Vagina (tissue), 2 donors: ENCODE data around the gene TRABD2B. TPM values are rescaled to one million over a fixed set of nuclear protein-coding genes. Genes with fewer than 3 reads are reported as not detected.
A peak's percentile ranks its signal among the peaks of the same experiment; 100 is the strongest.

Experiments
- DNase-seq, 2 donors: peaks; one replicate each; pipeline ENCODE4 v3.0.0-alpha.2; 2017; ENCODE audit errors: extremely low spot score in 2 of 2
- H3K27ac ChIP-seq: fragments of 200-600 bp; sonication (generic); one replicate; pipeline ENCODE4 v1.5.1; 2019
- H3K27me3 ChIP-seq: fragments of 200-600 bp; sonication (generic); one replicate; pipeline ENCODE4 v1.5.1; 2019
- H3K36me3 ChIP-seq, 2 donors: fragments of 200-600 bp; sonication (generic); one replicate each; pipeline ENCODE4 v1.5.1; 2017 to 2019
- H3K4me1 ChIP-seq: fragments of 200-600 bp; sonication (generic); one replicate; pipeline ENCODE4 v1.5.1; 2019
- H3K4me3 ChIP-seq, 2 donors: fragments of 200-600 bp; sonication (generic); 1 replicate in 1 of 2; 2 replicates in 1 of 2; pipeline ENCODE4 v1.5.1; 2016 to 2019
- H3K9me3 ChIP-seq: fragments of 200-600 bp; sonication (generic); one replicate; pipeline ENCODE4 v1.5.1; 2019
- CTCF ChIP-seq, 3 experiments: fragments of 450-650 bp in 2 of 3; fragments of 200-600 bp in 1 of 3; sonication (generic) in 1 of 3; IDR thresholded peaks; one replicate each; pipeline ENCODE4 v1.5.1; 2017 to 2019; ENCODE audit warnings: antibody characterized with exemption in 3 of 3, mild to moderate bottlenecking in 2 of 3, moderate library complexity in 2 of 3
- POLR2A ChIP-seq, 2 donors: fragments of 450-650 bp; IDR thresholded peaks; one replicate each; pipeline ENCODE4 v1.6.1; 2017; ENCODE audit warnings: antibody characterized with exemption in 2 of 2, mild to moderate bottlenecking in 2 of 2, moderate library complexity in 2 of 2
- POLR2AphosphoS5 ChIP-seq, 2 donors: sonication (generic); formaldehyde crosslinking; IDR thresholded peaks; one replicate each; pipeline ENCODE4 v1.9.0; 2017; ENCODE audit warnings: antibody characterized with exemption in 2 of 2, mild to moderate bottlenecking in 2 of 2, low read depth in 1 of 2; ENCODE audit not compliant: insufficient read depth in 1 of 2
- intact Hi-C: fragments of 100-400 bp; cut with DNase I; formaldehyde crosslinking; loops from one replicate; pipeline ENCODE4 v1.15.1; 2023
- total RNA-seq: library from RNA; depleted of rRNA; stranded (reverse); fragments of >200 nt; gene quantifications from one replicate; pipeline ENCODE4 v1.2.3, GENCODE V29; 2016

The TRABD2B gene
- total RNA-seq, 1 donor from 2014 or later: 5.6 TPM

DNA sequence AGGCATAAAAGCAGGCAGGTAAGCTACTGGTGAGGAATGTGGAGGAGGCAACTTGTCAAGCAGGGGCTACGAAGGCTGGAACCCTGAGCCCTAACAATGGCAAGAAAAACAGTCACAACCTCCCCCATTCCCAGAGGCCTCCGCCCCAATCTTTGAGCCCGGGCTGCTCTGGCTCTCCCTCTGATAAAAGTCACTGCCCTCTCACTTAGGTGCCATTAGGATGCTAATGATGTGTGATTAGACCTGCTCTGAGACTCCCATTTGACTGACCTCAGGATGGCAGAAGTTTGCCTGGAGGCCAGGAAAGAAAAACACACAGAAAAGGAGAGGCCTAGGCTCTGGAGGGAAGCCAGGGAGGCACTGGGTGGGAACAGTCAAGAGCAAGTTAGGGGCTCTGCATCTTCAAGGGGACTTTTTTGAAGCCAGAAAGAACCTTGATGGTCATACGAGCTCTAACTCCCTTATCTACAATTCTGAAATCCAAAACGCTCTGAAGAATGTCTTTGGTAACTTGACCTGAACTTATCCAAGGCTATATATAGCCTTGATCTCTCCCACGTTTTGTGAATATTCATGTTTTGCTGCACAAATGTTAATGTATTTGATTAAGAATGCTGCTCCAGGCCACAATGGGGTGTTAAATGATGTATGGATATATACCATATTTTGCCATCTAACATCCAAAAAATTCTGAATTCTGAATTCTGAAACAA, 98.9 kb downstream of the TRABD2B start:
- TF ChIP-seq POLR2AphosphoS5 (IDR thresholded peaks at IDR 0.05; ENCODE audit: insufficient read depth in 1 of 2, low read depth in 1 of 2): no peak
- no peak for TF ChIP-seq POLR2A (IDR thresholded peaks at IDR 0.05)
- TF ChIP-seq CTCF (IDR thresholded peaks at IDR 0.05): no peak
- no peaks in the 10 kb centered on the region for H3K9me3 ChIP-seq
- H3K4me3 ChIP-seq: no peak overlapping the region
- no peak overlapping the region for H3K27ac ChIP-seq
- H3K36me3 ChIP-seq: no peaks in the 10 kb centered on the region
- no peaks in the 10 kb centered on the region for H3K27me3 ChIP-seq
- DNase-seq: no peak
- H3K4me1 ChIP-seq: peaks cover 19% of the 10 kb centered on the region
- intact Hi-C loops: no loop called here

DNA sequence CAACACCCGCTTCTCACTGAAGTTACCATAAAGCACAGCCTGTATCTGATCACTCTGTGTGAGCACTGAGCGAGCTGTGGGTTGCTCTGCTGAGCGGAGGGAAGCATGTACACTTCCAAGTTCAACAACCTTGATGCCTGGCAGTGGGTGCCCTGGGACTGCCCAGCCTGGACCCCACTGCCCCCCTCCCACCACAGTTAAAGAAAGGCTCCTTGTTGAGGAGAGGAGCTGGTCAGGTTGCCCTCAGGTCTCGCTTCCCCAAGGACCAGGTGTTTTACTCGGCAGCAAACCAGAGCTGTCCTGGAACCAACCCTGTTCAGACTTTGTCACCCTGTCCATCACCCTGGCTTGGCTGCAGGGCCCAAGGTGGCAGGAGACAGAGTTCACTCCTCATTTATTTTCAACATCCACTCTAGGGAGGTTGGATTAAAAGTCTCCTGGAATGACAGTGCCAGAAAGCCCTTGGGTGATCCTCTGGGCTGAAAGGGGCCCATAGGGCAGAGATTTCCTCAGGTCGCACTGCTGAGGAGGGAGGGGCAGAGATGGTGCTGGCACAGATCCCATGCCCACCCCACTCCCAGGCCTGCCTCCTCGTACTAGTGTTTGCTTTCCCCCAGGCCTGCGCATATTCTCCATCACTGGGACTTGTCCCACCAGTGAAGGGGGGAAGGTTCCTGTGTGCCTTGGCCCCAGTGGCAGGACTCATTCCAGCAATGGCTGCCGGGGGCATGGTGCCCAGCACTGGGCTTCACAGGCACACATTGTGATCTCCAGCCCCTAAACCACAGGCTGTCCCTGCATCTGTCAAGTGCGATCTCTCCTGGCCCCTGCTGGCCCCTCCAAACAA, 101.7 kb downstream of the TRABD2B start:
- H3K27me3 ChIP-seq: no peaks in the 10 kb centered on the region
- H3K27ac ChIP-seq: no peak overlapping the region
- no peak for DNase-seq
- TF ChIP-seq POLR2AphosphoS5 (IDR thresholded peaks at IDR 0.05; ENCODE audit: insufficient read depth in 1 of 2, low read depth in 1 of 2): no peak
- no peak for TF ChIP-seq POLR2A (IDR thresholded peaks at IDR 0.05)
- no peak for TF ChIP-seq CTCF (IDR thresholded peaks at IDR 0.05)
- H3K9me3 ChIP-seq: no peaks in the 10 kb centered on the region
- intact Hi-C loops: no loop called here
- peaks cover 19% of the 10 kb centered on the region for H3K4me1 ChIP-seq
- no peaks in the 10 kb centered on the region for H3K36me3 ChIP-seq
- H3K4me3 ChIP-seq: no peak overlapping the region

DNA sequence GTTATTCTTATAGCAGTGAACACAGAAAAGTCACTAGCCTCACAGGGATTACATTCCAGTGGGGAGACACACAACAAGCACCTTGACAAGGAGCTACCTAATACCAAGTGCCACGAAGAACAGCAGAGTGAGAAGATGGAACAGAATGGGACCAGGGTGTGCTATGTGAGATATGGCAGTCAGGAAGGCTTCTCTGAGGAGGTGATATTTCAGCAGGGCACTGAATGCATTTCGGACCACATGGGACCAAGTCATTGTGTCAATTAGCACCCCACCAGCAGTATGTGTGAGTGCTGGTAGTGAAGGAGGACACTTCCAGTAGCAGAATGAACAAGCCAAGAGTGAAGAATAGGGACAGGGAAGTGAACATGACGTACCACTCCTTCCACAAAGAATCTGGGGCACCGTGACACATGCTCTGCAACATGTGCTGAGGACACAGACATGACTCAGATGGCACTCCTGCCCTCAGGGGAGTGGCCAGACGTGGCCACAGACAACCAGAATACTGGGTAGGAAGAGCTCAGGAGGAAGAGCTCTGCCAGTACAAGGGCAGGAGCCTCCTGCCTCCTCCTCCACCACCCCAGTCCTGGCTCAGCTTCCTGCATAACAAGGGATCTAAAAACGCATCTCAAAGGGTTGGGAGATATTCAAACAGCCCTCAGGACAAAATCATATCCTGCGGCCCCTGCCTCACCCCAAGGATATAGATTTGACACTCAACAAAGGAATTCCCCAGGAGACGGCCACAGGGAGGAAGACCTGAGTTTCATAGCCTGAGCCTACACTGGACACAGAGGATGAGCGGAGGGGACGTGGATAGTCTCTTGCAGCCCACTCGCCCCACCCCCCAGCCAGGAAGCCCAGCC, 102.5 kb downstream of the TRABD2B start:
- Histone ChIP-seq H3K27ac (no peak overlapping the region), H3K27me3 (no peaks in the 10 kb centered on the region), H3K4me3 (no peak overlapping the region), H3K9me3 (no peaks in the 10 kb centered on the region), H3K4me1 (peaks cover 19% of the 10 kb centered on the region), H3K36me3 (no peaks in the 10 kb centered on the region)
- intact Hi-C loops: no loop called here
- TF ChIP-seq CTCF (IDR thresholded peaks at IDR 0.05): no peak
- TF ChIP-seq POLR2AphosphoS5 (IDR thresholded peaks at IDR 0.05; ENCODE audit: insufficient read depth in 1 of 2, low read depth in 1 of 2): peak; percentile 28 to 38
- TF ChIP-seq POLR2A (IDR thresholded peaks at IDR 0.05): no peak
- DNase-seq: no peak

- TF ChIP-seq POLR2A (IDR thresholded peaks at IDR 0.05) (no peak), CTCF (IDR thresholded peaks at IDR 0.05) (no peak), POLR2AphosphoS5 (IDR thresholded peaks at IDR 0.05; ENCODE audit: insufficient read depth in 1 of 2, low read depth in 1 of 2) (no peak)
- DNase-seq: no peak
- Histone ChIP-seq H3K36me3 (no peaks in the 10 kb centered on the region), H3K27me3 (no peaks in the 10 kb centered on the region), H3K27ac (no peak overlapping the region), H3K4me3 (no peak overlapping the region), H3K4me1 (peaks cover 19% of the 10 kb centered on the region), H3K9me3 (no peaks in the 10 kb centered on the region)
- intact Hi-C loops: no loop called here
Measured at GRCh38 chr1:47893412-47893811, 103.8 kb downstream of the TRABD2B start.
